Measurements from ENCODE around the gene FNIP1.
"Not testable (repeated sequence)": the region's sequence is repeated elsewhere in the genome, so short reads cannot be mapped to it uniquely, and the experiment has no call there.

The FNIP1 gene

DNA sequence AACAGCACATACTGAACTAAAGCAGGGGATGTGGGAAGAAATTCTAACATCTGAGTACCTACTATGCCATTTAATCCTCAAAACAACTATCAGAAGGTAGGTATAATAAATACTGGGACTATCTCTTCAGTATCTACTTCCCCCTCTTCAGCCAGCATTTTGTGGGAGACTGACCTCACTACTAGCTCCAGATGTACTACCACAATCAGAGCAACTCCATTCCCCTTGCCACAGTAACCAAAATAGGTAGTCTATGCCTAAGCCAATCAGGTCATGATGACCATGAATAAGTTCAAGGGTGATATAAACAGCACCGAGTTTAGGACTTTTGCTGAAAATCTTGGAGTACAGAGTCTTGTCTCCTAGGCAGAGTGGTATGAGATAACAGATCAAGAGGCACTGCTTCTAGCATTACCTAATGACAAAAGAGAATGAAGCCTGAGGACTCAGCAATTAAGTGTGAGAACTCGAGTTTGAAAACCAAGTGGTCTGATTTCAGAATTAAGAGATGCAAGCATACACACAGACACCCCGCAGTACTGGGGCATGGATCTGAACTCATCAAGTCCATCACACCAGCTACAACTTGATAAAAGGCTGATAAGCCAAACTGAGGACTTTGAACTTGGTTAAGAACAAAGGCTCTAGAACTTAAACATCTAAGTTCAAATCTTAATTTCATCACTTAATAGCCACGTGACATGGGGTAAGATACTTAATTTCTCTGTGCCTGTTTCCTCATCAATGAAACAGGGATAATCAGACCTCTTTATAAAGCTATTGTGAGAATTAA is 9.7 kb downstream of the FNIP1 start:
- DNase-seq (ENCODE audit: low read depth, low spot score) = no peak

DNA sequence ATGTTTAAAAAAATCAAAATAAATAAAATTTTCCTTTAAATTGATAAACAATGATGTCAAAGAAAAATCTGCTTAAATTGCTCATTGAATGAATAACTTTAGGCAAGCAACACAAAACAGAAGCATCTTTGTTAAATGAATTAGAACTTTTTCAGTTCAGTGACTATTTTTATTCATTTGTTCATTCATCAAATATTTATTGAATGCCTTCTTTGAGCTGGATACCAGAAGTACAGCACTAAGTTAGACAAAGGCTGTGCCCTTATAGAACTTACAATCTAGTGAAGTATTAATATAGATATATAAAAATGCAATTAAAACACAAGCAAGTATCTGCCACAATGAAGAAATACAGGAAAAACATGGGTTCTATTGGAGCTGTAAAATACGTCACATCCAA is 10.8 kb downstream of the FNIP1 start:
- no peak for DNase-seq (ENCODE audit: low read depth, low spot score)

DNA sequence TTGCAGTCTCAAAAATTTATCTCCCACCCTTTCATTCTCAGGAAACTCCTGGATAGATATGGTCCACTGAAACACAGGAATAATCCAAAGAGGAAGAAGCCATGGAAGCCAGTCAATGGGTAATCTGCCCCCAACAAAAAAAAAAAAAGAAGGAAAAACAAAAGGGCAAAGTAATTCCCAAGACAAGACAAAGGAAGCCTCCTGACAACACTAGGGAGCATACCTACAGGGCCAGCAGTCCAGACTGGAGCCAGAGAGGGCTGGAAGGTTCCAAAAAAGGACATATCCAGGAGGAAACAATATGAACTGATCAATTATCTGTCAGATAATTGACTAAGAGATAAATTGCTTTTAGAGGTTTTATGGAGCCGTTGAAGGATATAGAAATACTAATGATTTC is 12.9 kb downstream of the FNIP1 start:
- DNase-seq (ENCODE audit: low read depth, low spot score) = no peak

DNA sequence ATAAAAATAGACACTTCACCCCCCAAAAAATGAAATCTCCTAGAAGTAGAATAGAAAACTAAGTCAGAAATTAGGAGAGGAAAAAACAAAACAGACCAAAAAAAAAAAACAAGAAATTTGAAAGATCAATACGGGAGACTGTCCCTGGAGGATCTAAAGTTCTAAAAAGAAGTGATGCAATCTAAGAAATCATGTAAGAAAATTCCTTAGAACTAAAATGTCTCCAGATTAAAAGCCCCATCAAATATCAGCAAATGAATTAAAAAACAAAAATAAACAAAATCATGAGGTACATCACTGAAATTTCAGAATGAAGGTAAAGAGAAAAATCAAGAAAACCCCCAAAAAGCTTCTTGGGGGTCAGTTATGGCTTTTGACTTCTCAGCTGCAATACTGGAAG is 13.5 kb downstream of the FNIP1 start:
- no peak for DNase-seq (ENCODE audit: low read depth, low spot score)

DNA sequence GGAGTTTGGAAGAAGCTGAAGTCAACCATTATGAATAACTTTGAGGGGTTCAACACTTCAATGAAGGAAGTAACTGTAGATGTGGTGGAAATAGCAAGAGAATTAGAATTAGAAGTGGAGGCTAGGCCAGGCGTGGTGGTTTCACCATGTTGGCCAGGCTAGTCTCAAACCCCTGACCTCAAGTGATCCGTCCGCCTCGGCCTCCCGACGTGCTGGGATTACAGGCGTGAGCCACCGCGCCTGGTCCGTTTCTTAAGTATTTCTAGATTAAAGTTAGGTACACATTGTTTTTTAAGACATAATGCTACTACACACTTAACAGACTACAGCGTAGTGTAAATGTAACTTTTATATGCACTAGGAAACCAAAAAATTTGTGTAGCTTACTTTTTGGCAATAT is 14.1 kb downstream of the FNIP1 start:
- DNase-seq (ENCODE audit: low read depth, low spot score) = no peak

DNA sequence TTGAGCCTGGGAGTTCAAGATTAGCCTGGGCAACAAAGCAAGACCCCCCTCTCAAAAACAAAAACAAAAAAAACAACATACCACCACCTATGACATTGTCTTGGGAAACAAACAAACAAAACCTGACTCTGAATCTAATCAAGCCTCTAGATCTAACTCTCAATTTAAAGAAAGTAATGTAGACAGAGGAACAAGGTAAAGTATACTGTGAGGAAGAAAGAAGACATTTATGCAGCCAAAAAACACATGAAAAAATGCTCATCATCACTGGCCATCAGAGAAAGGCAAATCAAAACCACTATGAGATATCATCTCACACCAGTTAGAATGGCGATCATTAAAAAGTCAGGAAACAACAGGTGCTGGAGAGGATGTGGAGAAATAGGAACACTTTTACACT is 18.7 kb downstream of the FNIP1 start:
- not testable (repeated sequence) for DNase-seq (ENCODE audit: low read depth, low spot score)

DNA sequence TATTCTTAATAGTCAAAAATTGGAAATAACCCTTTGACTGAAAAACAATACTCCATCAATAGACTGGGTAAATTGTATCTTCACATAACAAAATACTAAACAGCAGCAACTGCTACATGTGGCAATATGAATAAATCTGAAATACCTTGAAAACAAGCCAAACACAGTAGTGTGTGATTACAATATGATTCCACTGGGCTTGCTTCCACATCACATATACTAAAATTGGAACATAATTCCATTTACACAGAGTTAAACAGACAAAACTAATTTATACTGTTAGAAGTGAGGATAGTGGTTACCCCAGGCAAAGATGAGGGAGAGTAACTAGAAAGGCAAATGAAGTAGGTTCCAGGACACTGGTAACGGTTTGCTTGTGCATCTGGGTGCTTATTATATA is 20.4 kb downstream of the FNIP1 start:
- DNase-seq (ENCODE audit: low read depth, low spot score) = no peak

DNA sequence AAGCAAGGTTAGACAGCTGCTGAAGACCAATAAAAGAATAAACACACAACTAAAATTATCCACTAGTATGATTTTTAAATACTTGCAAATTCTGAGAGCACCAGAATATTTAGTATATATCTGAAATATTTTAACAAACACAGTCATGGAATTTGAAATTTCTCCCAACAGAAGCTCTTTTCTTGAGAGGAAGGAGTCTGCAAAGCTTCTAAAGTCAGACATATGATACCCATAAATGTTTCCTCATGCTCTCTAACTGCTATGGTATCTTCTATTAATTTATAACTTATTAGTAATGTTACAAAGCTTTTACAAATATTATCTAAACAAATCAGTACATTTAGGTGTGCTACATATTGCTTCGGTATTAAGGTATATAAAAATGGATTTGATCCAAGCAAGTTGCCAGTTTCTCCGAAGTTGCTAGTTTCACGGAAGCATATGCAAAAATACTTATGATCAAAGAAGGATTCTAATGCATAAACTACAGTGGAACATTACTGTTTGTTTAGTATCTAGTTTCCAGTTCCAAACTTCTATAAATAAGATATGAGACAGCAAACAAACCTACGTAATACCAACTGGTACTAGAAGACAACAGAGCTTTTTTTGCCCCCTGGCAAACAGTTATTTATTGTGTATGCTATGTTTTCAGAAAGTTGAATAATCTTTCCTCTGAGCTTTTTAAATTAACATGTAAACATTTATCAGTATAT is 22.0 kb downstream of the FNIP1 start:
- no peak for DNase-seq (ENCODE audit: low read depth, low spot score)

DNA sequence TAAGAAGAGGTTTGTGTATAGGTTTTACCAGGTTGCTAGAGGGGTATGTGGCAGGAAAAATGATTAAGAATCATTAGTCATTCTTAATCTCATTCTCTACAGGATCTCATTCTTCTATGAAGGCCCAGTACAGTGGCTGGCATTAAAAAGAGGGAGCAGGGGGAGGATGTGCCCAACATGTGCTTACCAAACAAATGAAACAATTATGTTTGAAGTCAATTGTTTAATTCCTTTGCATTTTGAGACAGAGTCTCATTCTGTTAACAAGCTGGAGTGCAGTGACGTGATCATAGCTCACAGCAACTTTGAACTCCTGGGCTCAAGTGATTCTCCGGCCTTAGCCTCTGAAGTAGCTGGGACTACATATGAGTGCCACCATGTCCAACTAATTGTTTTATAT is 23.0 kb downstream of the FNIP1 start:
- no peak for DNase-seq (ENCODE audit: low read depth, low spot score)

DNA sequence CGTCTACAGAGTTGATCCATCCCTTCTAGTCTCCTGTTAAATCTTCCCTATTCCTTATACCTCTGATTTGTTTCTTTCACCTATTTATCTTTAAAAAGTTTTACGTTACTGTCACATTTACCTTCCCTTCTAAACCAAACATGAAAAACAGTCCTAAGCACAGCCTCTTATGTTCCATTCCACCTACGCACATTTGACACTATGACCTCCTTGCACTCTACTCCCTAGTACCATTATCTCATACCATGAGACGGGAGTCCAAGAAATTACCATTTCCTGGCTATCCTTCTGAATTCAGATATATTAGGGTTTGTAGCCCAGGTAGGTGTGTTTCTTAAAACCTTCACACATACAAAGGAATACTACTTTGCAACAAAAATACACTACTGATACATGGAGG is 25.1 kb downstream of the FNIP1 start:
- DNase-seq (ENCODE audit: low read depth, low spot score) = no peak

DNA sequence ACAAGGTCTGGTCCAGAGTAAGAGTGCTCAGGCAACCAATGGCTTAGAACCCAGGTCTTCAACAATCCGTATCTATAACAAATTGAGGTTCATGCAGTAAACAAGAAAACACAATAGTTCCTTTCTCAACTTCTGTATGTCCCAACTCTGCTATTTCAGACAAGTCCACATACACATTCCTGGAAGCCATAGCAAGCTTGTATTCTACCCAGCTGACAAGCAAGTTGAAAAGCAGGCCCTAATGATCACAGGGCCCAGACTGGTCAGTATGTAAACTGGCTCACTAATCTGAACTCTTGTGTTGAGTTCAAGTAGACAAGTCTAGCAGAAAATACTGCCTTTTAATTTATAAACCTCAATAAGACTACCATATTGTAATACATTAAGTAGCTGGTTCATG is 26.9 kb downstream of the FNIP1 start:
- no peak for DNase-seq (ENCODE audit: low read depth, low spot score)

DNA sequence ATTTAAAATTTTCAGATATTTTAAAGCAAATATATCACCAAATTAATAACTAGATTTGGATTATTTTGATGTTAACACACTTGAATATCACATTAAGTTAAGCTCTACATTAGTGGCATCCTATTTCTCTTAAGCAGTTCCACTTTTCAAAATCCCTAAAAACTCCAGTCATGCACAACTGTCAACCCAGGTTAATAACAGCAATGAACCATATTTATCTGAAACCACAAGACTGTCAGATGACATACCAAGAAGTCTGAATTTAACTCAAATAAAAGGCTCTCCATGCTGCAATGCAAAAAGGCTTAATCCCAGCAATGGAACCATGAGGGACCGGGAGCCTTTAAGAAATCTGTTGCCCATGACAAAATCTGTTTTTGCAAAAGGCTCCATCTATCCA is 27.5 kb downstream of the FNIP1 start:
- no peak for DNase-seq (ENCODE audit: low read depth, low spot score)

DNA sequence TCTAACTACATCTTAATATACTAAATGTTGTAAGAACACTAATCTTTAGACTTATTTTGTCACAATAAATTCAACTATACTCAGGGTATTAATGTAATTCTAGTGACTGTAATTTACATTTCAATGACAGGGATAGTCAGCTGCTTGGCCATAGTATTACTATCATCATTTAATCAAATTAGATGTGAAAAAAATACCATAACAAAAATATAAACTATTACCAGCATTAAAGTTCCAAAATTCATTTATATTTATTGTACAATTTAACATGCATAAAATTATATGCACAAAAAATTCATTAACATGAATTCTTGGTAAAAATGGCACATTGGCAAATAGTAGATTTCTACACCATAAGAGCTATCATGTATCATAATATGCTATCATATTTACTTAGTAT is 28.9 kb downstream of the FNIP1 start:
- DNase-seq (ENCODE audit: low read depth, low spot score) = no peak

DNA sequence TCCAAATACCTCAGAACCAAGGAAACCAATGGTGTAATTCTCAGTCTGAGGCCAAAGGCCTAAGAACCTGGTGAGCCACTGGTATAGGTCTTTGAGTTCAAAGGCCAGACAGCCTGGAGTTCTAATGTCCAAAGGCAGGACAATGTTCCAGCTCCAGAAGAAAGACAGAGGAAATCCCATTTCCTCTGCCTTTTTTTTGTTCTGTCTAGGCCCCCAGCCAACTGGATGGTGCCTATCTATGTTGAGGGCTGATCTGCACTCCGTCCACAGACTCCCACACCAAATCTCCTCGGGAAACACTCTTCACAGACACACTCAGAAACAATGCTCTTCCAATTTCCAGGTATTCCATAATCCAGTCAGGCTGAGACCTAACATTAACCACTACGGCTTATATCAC is 30.1 kb downstream of the FNIP1 start:
- no peak for DNase-seq (ENCODE audit: low read depth, low spot score)

DNA sequence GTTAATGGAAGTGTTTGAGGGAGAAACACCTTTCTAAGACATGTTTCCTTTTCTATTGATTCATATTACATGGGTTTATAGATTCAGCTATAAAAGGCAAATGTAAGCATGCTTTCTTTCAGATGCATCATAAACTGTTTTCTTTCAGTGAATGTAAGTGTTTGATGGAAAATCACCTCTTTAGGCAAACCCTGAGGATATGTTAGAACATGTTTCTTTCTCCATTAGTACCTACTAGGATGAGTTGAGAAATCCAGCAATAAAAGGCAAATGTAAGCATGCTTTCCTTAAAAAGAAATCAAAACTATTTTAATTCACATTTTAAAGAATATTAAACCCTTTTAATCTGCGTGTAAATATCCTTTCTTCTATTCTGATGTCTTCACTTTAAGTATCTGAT is 31.6 kb downstream of the FNIP1 start:
- no peak for DNase-seq (ENCODE audit: low read depth, low spot score)

DNA sequence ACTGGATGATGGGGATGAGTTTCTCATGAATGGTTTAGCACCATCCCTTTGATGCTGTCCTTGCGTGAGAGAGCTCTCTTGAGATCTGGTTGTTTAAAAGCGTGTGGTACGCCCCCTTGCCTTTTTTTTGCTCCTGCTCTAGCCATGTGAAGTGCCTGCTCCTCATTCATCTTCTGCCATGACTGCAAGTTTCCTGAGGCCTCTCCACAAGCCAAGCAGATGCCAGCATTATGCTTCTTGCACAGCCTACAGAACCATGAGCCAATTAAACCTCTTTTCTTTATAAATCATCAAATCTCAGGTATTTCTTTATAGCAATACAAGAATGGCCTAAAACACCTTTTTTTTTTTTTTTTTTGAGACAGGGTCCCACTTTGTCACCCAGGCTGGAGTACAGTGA is 32.8 kb downstream of the FNIP1 start:
- DNase-seq (ENCODE audit: low read depth, low spot score) = no peak

DNA sequence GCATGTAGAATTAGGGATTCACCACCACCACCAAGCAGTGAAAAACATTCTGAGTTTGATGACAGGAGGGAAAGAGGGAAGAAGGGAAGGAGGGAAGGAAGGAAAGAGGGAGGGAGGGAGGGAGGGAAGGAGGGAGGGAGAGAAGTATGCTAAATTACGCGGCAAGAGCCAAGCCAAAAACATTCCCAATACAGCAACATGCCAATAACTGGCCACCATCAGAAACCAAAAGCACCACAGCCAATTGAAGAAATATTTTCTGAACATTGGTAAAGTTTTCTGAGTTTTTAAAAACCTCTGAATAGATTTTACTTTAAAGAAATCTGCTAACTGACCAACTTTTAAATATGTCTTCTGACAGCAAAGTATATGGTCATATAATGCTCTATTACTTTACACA is 36.0 kb downstream of the FNIP1 start:
- no peak for DNase-seq (ENCODE audit: low read depth, low spot score)

DNA sequence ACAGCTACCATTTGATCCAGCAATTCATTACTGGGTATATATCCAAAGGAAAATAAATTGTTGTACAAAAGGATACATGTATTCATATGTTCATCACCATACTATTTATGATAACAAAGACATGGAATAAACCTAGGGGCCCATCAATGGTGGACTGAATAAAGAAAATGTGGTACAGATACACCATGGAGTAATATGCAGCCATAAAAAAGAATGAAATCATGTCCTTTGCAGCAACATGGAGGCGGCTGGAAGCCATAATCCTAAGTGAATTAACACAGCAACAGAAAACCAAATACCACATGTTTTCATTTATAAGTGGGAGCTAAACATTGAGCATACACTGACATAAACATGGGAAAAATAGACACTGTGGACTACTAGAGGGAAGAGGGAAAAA is 37.1 kb downstream of the FNIP1 start:
- no peak for DNase-seq (ENCODE audit: low read depth, low spot score)

DNA sequence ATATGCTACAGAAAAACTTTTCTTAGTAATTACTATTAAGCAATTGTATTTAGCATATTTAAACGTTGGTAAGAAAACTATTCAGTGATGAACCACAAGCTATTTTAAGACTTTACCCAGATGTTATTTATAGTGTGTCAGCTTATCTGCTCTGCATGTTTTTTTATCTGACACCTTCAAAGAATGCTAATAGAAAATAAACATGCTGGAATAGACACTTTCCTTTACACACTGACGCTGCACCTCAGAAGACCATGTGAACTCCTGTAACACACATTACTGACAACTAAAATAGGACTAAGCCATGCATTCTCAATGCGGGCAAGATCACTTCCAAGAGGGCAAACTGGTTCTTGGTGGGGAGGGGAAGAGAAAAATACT is 38.3 kb downstream of the FNIP1 start:
- DNase-seq (ENCODE audit: low read depth, low spot score) = no peak

DNA sequence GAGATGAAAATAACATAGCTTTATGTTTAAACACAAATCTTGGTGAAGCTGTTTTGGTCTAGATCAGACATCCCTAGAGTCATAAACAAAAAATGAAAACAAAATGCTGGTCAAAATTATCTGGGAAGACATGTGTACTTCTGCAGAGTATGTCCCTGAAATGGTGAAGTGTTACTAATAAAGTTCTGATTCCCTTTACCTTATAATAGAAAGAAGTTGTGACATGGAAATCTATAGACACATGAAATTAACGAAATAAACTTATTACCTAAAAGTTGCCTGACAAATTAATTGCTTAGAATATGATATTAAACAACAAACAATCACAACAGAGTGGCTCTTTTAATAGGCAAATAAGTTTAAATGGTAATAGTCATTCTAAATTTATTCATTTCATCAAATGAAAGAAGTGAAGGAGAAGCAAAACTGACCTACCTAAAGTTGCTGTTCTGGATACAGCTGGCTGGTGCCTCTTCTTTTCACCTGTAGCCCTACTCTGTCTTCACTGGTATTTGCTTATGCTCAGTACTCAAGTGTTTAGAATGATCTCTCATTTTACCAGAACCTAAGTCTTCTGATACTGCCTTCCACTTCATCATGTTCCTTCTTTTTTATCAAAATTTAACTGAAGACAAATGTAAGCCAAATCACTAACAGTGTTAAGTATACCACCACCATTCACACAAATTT is 38.8 kb downstream of the FNIP1 start:
- no peak for DNase-seq (ENCODE audit: low read depth, low spot score)

DNA sequence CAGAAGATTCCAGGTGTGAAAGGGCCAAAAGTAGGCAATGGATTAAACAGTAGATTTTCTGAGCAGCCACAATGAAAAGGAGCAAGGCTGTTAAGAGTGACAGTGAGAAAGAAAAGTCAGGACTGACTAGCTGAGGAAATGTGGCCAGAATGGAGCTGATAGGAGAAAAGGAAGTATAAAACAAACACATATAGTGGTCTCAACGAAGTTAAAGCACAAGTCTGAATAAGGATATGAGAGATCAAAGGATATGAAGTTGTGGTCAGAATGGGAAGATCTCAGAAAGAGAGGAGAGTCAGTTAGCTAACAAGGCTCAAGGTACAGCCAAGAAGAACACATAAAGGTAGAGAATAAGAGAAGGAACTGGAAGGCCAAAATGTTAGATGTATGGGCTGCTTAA is 39.9 kb downstream of the FNIP1 start:
- DNase-seq (ENCODE audit: low read depth, low spot score) = no peak

DNA sequence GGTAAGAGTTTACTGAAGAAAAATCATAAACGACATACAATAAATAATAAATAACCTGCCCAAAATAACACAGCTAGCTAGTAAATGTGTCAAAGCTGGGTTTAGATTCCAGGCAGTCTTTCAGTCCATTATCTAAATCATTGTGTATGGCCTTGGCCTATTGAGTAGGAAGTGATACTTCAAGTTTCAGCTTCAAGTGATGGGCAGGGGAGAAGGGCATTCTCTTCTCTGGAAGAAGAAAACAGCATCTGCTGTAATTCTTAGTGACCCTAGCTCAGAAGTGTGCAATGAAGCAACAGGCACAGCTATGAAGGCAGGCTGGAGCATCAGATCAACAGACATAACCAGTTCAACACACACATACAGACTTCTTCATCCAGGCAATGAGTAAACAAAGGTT is 42.5 kb downstream of the FNIP1 start:
- no peak for DNase-seq (ENCODE audit: low read depth, low spot score)

DNA sequence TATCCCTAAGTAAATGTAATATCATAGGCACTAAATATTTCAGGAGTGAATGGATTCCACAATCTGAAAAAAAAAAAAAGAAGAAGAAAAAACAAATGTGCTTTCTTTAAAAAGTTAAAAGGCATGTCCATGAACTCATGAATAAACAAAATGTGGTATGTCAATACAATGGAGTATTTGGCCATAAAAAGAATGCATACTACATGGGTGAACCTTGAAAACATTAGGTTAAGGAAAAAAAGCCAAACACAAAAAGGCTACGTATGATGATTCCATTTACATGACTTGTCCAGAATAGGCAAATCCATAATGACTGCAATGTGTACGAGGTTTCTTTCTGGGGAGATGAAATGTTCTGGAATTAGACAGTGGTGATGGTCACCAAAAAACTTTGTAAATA is 45.3 kb downstream of the FNIP1 start:
- no peak for DNase-seq (ENCODE audit: low read depth, low spot score)
